Peyer's patch (tissue), 4 donors: ENCODE results near the gene MYO3B. TPM values are rescaled to one million over a fixed set of nuclear protein-coding genes. Genes with fewer than 3 reads are reported as not detected.

Experiments
- DNase-seq, 3 donors: peaks; one replicate each; pipeline ENCODE4 v3.0.0-alpha.2; 2017 to 2019
- H3K27ac ChIP-seq, 4 donors: fragments of 200-600 bp; sonication (generic); one replicate each; pipeline ENCODE4 v1.5.1; 2016 to 2019
- H3K27me3 ChIP-seq, 2 donors: fragments of 200-600 bp; sonication (generic); one replicate each; pipeline ENCODE4 v1.5.1; 2019
- H3K36me3 ChIP-seq, 3 donors: fragments of 200-600 bp; sonication (generic); one replicate each; pipeline ENCODE4 v1.5.1; 2016 to 2019
- H3K4me1 ChIP-seq, 4 donors: fragments of 200-600 bp; sonication (generic); one replicate each; pipeline ENCODE4 v1.5.1; 2016 to 2019
- H3K4me3 ChIP-seq, 4 donors: fragments of 200-600 bp; sonication (generic); 1 replicate in 3 of 4; 2 replicates in 1 of 4; pipeline ENCODE4 v1.5.1; 2016 to 2019; ENCODE audit warnings: mild to moderate bottlenecking in 1 of 4
- H3K9me3 ChIP-seq, 4 donors: fragments of 200-600 bp; sonication (generic); one replicate each; pipeline ENCODE4 v1.5.1; 2016 to 2019; ENCODE audit warnings: mild to moderate bottlenecking in 1 of 4
- CTCF ChIP-seq, 6 experiments: fragments of 450-650 bp in 4 of 6; fragments of 200-600 bp in 2 of 6; sonication (generic) in 1 of 6; IDR thresholded peaks; one replicate each; pipeline ENCODE4 v1.5.1; 2017 to 2019; ENCODE audit warnings: antibody characterized with exemption in 6 of 6, mild to moderate bottlenecking in 3 of 6, moderate library complexity in 1 of 6
- POLR2A ChIP-seq, 2 donors: fragments of 450-650 bp; IDR thresholded peaks; one replicate each; pipeline ENCODE4 v1.5.1; 2017; ENCODE audit warnings: antibody characterized with exemption in 2 of 2, mild to moderate bottlenecking in 2 of 2, moderate library complexity in 2 of 2
- total RNA-seq, 4 donors: library from RNA; depleted of rRNA; stranded (reverse); fragments of >200 nt; gene quantifications; one replicate each; pipeline ENCODE4 v1.1.0, GENCODE V29; 2016

The MYO3B gene
- total RNA-seq, 4 donors from 2014 or later, result not detected

GRCh38 chr2:170651624-170652325 is 473.8 kb downstream of the MYO3B start:
- Histone ChIP-seq H3K36me3 (no peaks in the 10 kb centered on the region), H3K27me3 (no peaks in the 10 kb centered on the region), H3K27ac (no peak overlapping the region), H3K9me3 (no peaks in the 10 kb centered on the region), H3K4me3 (no peak overlapping the region), H3K4me1 (no peaks in the 10 kb centered on the region)
- peak in 1 of 3 donors; percentile 30 for DNase-seq
- TF ChIP-seq POLR2A (IDR thresholded peaks at IDR 0.05), result no peak
- no peak for TF ChIP-seq CTCF (IDR thresholded peaks at IDR 0.05)

- Histone ChIP-seq H3K27me3 (no peaks in the 10 kb centered on the region), H3K4me1 (no peaks in the 10 kb centered on the region), H3K4me3 (no peak overlapping the region), H3K27ac (no peak overlapping the region), H3K36me3 (no peaks in the 10 kb centered on the region), H3K9me3 (no peaks in the 10 kb centered on the region)
- DNase-seq, result no peak
- TF ChIP-seq CTCF (IDR thresholded peaks at IDR 0.05), result no peak
- TF ChIP-seq POLR2A (IDR thresholded peaks at IDR 0.05), result no peak
Measured at GRCh38 chr2:170652637-170653417, 474.9 kb downstream of the MYO3B start.

GRCh38 chr2:170656669-170657068 is 478.7 kb downstream of the MYO3B start:
- TF ChIP-seq CTCF (IDR thresholded peaks at IDR 0.05) (no peak), POLR2A (IDR thresholded peaks at IDR 0.05) (no peak)
- Histone ChIP-seq H3K4me1 (no peaks in the 10 kb centered on the region), H3K36me3 (no peaks in the 10 kb centered on the region), H3K27me3 (no peaks in the 10 kb centered on the region), H3K9me3 (no peaks in the 10 kb centered on the region), H3K4me3 (no peak overlapping the region), H3K27ac (no peak overlapping the region)
- no peak for DNase-seq

- no peak for DNase-seq
- H3K4me3 ChIP-seq, result no peak overlapping the region
Measured at GRCh38 chr2:170660409-170660808, 482.5 kb downstream of the MYO3B start.

GRCh38 chr2:170665743-170666142 is 487.8 kb downstream of the MYO3B start:
- no peak for TF ChIP-seq POLR2A (IDR thresholded peaks at IDR 0.05)
- no peak for TF ChIP-seq CTCF (IDR thresholded peaks at IDR 0.05)
- Histone ChIP-seq H3K27ac (no peak overlapping the region), H3K4me1 (no peaks in the 10 kb centered on the region), H3K27me3 (no peaks in the 10 kb centered on the region), H3K4me3 (no peak overlapping the region), H3K36me3 (no peaks in the 10 kb centered on the region), H3K9me3 (no peaks in the 10 kb centered on the region)
- DNase-seq, result no peak

More at GRCh38 chr2:170660409-170660808, 482.5 kb downstream of the MYO3B start:
- Histone ChIP-seq H3K4me1 (no peaks in the 10 kb centered on the region), H3K27ac (no peak overlapping the region), H3K36me3 (no peaks in the 10 kb centered on the region), H3K9me3 (no peaks in the 10 kb centered on the region), H3K27me3 (no peaks in the 10 kb centered on the region)
- TF ChIP-seq CTCF (IDR thresholded peaks at IDR 0.05) (no peak), POLR2A (IDR thresholded peaks at IDR 0.05) (no peak)
